GM21717 (cell line): ENCODE data around the gene SLC38A10.

Source experiments
- ATAC-seq: cut with Tn5 transposase; IDR thresholded peaks from one replicate; pipeline ENCODE4 v1.9.1; 2021; ENCODE audit warnings: mild to moderate bottlenecking, moderate library complexity; ENCODE audit not compliant: unreplicated experiment

SLC38A10 gene

DNA sequence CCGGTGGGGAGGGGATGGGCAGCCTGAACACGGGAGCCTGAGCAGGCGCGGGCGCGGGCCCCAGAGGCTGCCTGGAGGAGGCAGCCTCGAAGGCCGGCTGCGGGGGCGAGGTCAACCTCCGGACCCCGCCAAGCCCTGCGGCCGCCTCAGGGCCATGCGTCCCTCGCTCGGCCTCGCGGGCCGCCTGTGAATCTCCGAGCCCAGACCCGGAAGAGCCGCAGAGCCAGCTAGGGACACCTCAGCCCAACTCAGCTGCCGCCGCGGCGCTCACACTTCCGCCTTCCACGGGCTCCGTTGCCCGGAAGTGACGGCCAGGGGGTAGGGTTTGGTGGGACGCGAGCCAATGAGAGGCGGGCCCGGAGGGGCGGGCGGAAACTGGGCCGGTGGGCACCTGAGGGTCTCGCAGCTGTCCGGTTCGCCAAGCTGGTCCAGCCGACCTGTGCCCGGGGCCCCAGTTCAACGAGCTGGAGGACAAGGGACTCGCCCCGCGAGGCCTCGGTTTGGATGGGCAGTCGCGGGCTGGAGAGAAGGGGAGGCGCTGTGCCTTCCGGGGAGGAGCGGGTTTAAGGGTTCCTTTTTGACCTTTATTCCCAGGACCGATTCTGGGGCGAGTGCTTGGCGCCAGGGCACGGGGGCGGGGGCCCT lies at the start of gene SLC38A10:
Gene SLC38A10 (minus strand): TSS at position 277 of the 645 bp plus-strand sequence. CDS start 386 bp downstream, outside the sequence.
- peak; percentile 87 for ATAC-seq

DNA sequence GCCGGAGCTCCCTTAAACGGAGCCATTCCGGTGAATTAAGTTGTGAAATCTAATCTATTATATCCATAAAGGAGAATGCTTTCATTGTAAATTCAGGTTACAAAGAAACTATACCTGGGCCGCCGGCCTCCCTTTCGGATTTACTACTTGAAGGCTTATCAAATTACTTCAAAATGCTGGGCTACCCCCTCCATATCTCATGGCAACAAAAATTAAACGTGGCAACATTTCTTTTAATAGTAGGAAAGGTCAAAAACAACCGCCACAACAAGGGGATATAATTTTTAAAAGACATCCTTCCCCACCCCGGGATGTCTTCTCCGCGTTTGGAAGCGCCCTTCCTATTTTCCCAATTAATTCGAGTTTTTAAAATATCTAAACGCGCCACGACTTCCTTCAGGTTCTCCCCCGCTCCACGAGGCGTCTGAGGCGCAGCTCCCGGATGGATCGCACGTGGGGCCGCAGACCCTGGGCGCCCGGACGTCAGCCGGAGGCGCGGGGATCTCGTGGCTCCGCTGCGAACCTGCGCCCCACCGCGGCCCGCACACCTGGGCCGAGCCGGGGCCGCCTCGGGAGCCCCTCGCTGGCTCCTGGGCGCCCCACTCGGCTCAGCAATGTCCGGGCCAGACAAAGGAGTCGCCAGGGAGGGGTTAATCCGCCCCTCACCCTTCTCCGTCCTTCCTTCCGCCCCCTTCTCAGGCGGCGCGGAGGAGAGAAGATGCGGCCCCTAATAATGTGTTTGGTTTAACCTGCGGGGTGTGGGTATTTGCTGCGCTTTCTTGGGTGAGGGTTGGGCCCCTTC lies 47.4 kb upstream of the SLC38A10 start:
- ATAC-seq = no peak

DNA sequence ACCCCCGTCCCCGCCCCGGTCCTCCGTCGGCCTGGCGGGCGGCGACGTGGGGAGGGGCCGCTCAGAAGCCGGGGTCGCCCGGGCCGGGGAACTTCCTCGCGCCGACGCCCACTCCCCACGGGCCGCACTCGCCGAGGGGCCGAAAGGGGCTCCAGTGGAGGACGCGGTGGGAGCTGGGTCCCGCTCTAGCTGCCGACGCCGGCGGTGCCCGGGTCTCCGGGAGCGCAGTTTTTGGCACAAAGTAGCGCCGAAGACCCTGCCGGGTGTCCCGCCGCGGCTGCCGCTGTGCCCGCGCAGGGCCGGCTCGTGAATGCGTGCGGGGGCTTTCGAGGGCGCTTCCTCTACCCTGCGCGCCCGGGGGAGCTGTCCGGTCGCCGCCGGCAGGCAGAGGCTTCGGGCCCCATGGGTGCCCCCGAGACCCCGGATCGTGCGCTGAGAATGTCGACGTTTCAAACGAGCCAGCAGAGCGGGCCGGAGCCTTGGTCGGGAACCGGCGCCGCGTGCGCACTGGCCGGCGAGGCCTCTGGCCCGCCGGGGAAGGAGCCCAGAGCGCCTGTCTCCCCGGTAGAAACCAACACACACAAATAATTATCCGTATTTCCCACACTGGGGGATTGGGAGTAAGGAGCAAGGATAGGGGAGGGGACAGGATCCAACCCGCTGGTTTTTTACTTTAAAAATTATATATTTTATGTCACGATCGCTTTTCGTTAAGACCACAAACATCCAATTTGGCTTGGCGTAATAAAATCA lies 46.6 kb upstream of the SLC38A10 start:
- no peak for ATAC-seq

DNA sequence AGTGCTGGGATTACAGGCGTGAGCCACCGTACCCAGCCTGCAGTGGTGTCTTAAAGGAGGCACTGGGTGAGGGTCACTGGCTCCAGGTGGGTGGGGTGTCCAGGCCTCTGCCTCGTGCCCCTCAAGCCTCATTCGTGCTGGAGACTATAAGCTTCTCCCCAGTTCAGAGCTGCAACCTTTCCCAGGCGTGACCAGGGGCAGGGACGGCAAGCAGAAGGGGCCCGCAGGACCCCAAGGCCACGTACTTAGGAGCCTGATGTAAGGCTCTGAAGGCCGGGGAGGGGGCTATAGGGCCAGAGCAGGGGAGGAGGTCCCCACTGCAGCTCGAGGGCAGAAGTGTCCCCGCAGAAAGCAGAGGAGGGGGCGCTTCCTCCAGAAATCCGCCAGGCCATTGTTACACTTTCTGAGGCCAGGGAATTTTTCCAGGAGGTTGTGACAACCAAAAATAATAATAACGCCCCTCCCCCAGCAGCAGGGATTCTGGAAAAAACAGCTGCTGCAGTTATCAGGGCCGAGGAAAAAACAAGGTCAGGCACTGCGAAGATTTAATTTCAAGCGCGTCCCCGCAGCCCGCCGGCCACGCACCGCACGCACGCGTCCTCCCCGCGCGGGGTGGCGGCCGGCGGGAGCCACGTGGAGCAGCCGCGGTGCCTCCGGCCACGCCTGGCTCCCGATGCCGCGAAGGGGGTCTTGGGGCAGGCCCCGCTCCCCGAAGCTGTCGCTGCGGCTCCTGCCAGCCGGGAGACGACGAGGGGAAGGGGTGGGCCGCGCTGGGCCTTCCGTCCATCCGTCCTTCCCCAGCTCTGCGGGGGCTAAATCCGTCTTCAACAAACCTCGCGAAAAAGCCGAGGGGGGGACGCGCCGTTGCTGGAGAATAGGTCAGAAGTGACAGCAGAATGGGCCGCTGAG lies 45.8 kb upstream of the SLC38A10 start:
- no peak for ATAC-seq

DNA sequence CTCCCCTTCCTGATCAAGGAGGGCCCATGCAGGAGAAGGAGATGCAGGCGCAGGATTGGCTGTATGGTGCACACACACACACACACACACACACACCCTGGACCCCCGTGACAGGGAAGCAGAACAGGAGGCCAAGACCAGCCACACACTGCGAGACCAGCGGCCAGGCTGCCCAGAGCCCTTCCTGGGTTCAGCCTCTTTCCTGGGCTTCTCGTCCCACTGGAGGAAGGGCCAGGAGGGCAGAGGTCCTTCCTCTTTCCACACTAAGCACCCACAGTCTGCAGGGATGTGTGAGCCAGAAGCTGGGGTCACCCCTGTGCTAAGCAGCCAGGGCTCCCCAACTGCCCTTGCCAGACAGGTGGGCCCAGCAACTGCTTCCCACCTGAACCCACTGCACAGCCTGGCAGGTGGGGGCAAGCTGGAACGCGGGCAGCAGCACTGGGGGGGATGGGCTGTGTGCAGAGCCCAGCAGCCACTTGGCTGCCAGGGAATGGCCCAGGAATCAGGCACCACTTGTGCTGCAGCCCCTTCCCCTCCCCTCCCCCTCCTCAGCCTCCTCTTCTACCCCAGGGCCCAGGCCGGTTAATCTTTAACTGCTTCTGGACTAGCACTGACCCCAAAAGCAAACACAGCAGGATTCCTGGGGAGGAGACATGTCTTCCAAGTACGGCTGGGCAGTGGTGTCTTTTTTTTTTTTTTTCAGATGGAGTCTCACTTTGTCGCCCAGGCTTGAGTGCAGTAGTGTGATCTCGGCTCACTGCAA lies 44.6 kb upstream of the SLC38A10 start:
- no peak for ATAC-seq

DNA sequence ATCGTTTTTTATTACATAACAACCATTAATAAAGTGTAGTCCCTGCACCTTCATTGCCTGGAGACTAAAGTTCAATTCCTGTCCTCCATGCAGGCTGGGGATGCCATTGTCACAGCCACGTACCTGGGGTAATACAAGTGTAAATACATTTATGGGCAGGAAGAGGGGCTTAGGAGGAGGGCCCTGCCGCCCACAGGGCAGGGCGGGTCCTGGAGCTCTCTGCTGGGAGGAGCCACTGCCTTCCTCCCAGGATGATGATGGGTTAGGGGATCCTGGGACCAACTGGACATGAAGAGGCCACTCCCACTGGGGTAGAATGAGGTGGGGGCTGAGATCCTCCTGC lies 44.1 kb upstream of the SLC38A10 start:
- ATAC-seq = no peak

DNA sequence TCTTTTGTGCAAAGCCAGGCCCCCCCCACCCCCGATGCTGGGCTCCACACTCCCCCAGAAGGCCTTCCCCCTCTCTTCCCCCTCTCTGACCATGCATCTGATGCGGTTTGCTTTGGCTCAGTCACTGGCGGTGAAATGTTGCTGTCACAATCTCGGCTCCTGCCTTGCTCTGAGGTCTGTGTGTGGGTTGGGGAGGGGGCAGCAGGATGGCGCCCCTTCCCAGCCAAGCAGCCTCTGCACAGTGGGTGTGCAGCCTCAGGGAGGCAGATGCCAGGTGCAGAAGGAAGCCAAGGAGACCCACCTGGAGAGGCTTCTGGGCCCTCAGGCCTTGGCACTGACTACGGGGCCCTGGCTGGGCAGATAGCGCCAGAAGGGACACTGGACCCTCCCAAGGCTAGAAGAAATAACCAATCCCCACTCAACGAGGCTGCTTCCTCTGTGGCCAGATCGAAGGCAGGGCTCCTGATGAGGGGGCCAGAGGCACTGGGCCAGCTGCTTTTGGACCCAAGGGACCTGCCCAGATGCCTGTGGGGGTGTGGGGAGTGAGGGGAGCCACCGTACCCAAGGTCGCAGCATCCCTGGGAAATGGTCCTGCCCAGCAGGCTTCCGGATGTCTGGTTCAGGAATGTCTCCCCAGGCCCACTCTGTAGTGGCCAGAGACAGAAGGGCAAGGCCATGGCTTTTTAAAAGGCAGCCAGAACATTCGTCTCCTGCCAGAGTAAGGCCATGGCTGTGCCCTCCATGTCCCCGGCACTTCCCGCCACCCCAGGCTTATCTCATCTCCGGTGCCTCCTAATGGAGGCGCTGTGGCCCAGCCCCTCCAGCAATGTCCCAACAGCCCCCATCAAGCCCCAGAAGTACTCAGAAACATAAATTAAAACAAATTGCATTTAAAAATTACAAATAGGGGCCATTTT lies 43.4 kb upstream of the SLC38A10 start:
- no peak for ATAC-seq

DNA sequence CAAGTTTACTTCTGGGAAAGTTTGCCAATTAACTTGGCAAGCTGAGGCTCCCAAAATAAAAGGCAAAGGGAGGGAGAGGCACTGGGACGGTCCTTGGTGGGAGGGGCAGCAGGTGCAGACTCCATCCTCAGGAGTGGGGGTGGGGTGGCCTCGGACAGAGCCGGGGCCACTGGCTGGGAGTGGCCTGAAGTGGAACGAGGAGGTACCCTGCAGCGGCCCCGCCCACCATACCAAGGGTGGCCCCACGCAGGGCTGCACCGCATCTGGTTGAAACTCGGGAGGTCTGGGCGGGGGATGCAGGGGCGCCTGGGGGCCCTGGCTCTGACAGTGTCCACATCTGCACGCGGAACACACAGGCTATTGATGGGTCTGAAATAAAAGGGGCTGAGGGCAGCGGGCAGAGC lies 42.4 kb upstream of the SLC38A10 start:
- no peak for ATAC-seq

DNA sequence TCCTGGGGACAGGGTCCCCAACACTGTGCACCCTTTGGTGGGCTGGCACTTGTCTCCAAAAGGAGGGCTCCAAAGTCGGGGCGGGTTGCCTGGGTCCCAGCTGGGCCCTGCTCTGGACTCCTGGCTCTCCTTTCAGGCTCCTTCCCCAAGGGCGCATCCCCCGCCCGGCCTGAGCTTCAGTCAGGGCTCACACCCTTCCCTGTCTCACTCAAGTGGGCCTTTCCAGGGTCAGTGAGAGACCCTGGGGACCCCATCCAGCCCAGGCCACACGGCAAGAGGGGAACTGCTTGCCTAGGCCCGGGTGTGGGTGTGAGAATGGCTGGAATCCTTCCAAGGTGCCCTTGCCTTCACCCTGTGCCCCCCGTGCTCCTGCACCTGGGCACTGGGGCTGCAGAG lies 41.8 kb upstream of the SLC38A10 start:
- ATAC-seq = no peak

DNA sequence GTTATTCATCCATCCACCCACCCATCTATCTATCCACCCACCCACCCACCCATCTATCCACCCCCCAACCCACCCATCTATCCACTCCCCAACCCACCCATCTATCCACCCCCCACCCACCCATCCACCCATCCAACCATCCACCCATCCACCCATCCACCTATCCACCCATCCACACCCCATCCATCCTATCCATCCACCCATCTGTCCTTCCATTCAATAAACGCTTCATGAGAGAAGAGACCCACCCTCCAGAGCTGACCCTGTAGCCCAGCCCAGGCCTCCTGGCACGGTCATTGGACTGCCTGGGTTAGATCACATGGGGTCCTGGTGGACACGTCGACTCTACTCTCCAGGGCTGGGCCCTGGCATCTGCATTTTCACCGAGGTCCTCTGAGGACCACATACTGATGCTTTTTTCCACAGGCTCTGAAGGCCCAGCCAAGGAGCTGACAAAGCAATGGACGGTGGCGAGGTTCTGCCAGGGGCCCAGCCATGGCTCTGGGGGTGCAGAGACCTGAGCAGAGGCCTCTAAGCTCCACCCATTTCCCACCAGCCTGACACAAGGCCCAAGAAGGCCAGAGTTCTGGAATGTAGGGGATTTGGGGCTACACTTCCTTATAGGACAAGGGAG lies 41.3 kb upstream of the SLC38A10 start:
- ATAC-seq = no peak

DNA sequence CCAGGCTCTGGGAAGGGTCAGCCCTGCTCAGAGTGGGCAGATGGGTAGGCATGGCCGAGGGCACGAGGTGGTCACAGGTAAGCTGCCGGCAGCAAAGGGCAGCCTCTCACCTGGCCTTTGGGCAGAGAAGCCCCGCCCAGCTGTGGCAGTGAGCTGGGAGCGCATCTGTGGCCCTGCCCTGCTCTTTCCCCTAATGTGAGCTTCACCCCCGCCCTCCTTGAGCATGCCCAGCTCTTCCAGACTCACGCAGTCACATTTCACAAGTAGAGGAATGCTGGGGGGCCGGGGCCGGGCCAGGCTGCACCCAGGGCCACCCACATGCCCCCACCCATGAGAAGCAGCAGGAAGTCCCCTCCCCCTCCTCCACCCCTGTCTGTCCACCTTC lies 40.7 kb upstream of the SLC38A10 start:
- no peak for ATAC-seq

DNA sequence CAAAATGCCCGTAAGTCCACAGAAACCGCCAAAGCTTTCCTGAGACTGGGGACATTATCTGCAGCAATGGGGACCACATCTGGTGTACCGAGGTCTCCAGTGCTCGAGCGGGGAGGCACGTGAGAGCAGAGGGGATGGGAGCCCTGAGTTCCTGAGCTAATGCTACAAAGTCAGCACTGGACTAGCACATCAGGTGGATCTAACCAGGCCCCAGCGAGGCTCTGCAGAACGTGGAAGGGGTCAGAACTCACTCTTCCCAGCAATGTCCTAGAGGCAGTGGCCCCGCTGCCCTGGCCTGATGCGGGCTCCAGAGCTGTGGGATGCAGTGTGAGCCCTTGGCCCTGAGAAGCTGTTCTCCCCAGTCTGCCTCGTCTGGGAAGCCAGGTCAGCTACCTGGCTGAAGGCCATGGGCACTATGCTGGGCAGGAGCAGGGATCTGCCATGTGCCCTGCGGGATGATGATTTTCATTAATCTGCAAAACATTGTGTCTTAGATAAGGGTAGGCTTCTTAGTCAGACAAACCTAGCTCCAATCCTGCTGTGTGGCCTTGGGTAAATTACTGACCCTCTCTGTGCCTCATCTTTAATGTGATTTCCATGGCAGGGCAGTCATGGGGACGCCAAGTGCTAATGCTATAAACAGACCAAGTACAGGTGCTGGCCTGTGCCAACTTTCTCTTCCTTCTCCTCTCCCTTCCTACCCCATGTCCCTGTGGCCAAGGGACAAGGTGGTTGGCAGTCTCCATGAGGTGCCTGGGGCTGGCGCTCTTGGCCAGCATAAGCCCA lies 40.1 kb upstream of the SLC38A10 start:
- no peak for ATAC-seq

DNA sequence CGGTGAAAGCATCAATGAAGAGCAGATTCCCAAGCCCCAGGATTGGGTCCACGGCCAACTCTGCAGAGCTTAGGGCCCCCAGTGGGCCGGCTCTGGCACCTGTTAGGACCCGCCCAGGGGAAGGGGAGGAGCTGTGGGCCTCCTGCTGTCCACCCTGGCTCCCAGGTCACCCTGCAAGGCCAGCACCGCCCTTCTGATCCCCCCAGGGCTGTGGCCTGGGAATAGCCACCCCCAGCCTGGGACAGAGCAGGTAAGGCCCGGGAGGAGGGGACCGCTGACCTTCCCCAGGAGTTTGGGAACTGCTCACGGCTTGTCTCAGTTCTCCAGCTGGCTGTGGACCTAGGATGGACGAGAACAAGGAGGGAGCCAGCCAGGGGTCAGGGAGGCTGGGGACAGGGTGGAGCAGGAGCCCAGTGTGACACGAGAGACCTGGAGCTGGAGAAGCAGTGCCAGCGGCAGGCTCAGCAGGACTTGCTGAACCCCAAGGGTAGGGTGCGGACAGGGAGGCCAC lies 39.3 kb upstream of the SLC38A10 start:
- ATAC-seq = no peak

DNA sequence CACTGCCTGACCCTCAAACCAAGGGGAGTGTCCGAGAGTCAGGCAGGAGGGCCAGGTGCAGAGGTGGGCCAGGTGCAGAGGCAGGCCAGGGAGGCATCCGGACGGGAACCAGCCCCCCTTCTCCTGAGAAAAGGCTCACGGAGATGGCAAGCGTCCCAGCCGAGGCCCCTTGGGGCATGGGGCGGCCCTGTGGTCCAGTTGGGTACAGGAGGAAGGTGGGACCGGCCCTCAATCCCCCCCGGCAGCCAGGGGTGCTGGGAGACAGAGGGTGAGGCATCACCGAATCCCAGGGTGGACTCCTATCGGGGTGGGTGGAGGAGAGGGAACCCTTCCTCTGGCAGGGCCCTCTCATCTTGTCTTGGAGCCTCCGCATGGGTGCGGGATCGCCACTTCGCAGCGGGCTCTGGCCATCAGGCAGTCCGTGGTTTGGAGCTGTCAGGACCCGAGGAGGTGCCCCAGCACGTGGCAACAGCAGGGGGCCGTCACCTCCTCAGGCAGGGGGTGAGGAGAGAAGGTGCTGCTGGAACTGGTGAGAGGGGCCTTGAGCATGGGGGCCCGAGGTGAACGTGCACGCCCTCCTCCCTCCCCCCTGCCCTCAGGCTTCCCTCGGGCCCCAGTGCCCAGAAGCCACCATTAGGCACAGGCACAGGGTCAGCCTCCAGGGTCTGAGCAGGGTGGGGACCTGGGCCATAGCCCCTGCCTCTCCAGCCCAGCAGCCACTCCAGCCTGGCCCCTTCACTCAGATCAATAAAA lies 38.7 kb upstream of the SLC38A10 start:
- ATAC-seq = no peak

DNA sequence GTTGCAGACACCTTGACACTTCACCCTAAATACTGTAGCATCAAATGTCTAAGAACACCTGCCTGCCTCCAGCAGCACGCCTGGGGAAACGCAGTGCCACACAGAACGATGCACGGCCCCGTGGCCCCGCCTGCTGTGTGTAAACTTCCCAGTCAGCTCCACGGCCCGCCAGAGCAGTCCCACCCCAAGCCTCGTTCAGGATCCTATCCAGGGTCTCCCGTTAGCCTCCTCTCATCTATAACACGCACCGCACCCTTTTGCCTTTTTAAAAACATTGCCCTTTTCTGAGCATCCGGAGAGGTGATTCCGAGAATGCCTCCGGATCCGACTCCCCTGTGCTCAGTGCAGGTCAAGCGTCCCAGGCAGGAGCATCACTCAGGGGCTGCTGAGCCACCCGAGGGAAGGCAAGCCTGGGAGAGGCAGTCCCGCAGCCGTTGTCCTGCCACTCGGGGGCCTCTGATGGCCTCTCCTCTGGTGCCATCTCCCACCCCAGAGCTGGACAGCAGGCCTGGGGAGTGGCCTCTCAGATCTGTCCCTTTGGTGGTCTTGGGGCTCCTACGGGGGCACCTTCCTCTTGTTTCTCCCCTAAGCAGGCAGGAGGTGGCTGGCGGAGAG lies 37.9 kb upstream of the SLC38A10 start:
- no peak for ATAC-seq

DNA sequence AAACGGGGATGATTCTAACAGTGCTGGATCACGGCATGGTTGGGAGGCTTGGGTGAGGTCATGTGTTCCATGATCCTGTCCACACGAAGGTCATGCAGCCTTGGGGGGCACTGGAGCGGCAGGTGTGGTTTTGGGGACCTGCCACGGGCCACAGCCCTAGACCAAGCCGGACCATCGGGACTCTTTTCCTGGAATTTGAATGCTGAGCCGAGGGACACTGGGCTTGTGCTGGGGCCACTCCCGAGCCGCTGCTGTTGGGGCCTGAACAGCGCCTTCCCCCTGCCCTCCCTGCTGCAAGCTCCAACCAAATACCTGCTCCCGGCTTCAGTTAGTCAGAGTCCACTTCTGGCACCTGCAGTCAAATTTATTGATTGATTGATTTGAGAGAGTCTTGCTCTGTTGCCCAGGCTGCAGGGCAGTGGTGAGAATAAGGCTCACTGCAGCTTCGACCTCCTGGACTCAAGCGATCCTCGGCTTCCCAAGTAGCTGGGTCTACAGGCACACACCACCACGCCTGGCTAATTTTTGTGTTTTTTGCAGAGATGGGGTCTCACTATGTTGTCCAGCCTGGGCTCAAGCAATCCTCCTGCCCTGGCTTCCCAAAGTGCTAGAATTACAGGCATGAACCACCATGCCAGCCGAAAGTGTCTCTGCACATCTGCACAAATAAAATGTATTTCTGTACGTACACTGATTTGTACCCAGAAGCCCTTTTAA lies 37.2 kb upstream of the SLC38A10 start:
- ATAC-seq = no peak
